ENCODE data around the gene MRPS22. TPM values are rescaled to one million over a fixed set of nuclear protein-coding genes. Genes with fewer than 3 reads are reported as not detected.

Gene MRPS22
- total RNA-seq, 1 experiment from 2014 or later: 45.7 TPM

- no peaks in the 10 kb centered on the region; the same call in 1 of the 2 replicates for H3K79me2 ChIP-seq (ENCODE audit: insufficient read depth, low read length)
- no peak overlapping the region for H3K4me2 ChIP-seq (ENCODE audit: insufficient read depth, insufficient read length, low read length)
- no peak overlapping the region for H2BK15ac ChIP-seq (ENCODE audit: low read depth, low read length)
- peaks cover 0 to 5% (median 3%) of the 10 kb centered on the region in 3 experiments; a peak in 1 of 7 replicates for H3K36me3 Mint-ChIP-seq (ENCODE audit: insufficient read depth in 1 of 3, low read depth in 3 of 3)
- no peak overlapping the region for H3K27ac ChIP-seq (ENCODE audit: insufficient read length, low read depth, low read length)
- peaks cover 0 to 7% of the 10 kb centered on the region in 2 experiments; a peak in 2 of 4 replicates for H3K4me1 Mint-ChIP-seq
- no peaks in the 10 kb centered on the region for H3K4me1 ChIP-seq (ENCODE audit: insufficient read depth, low read length)
- no peak overlapping the region for H4K5ac ChIP-seq (ENCODE audit: insufficient read length, low read depth, low read length)
- DNase-seq: no peak
- no peak overlapping the region for H2BK5ac ChIP-seq (ENCODE audit: insufficient read length, low read length)
- H2BK120ac ChIP-seq (ENCODE audit: low read depth, low read length, poor library complexity, severe bottlenecking): no peak overlapping the region
- H3K27me3 ChIP-seq (ENCODE audit: insufficient read depth, low read length): no peaks in the 10 kb centered on the region
- no peak overlapping the region for H3K18ac ChIP-seq (ENCODE audit: insufficient read length, low read depth, low read length)
- H3K4ac ChIP-seq (ENCODE audit: low read depth, low read length): no peak overlapping the region
- H3K56ac ChIP-seq (ENCODE audit: insufficient read length, low read depth, low read length): no peak overlapping the region
- H3K4me3 Mint-ChIP-seq: no peak overlapping the region
- H2AFZ ChIP-seq (ENCODE audit: low read length): no peak overlapping the region
- no peak overlapping the region for H2AK5ac ChIP-seq (ENCODE audit: insufficient read length, low read length)
- no CpG with 5 or more reads among the region's 4 CpGs for WGBS (ENCODE audit: extremely low coverage, insufficient read length, low lambda C conversion rate)
- no peak overlapping the region for H3K27ac Mint-ChIP-seq
- TF ChIP-seq, protein P1, sequence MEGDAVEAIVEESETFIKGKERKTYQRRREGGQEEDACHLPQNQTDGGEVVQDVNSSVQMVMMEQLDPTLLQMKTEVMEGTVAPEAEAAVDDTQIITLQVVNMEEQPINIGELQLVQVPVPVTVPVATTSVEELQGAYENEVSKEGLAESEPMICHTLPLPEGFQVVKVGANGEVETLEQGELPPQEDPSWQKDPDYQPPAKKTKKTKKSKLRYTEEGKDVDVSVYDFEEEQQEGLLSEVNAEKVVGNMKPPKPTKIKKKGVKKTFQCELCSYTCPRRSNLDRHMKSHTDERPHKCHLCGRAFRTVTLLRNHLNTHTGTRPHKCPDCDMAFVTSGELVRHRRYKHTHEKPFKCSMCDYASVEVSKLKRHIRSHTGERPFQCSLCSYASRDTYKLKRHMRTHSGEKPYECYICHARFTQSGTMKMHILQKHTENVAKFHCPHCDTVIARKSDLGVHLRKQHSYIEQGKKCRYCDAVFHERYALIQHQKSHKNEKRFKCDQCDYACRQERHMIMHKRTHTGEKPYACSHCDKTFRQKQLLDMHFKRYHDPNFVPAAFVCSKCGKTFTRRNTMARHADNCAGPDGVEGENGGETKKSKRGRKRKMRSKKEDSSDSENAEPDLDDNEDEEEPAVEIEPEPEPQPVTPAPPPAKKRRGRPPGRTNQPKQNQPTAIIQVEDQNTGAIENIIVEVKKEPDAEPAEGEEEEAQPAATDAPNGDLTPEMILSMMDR (conservative IDR thresholded peaks at IDR 0.05): no peak
- peaks cover 0 to 5% of the 10 kb centered on the region in 2 experiments; a peak in 2 of 5 replicates for H3K9me3 Mint-ChIP-seq
- H3K9ac ChIP-seq (ENCODE audit: extremely low read depth, insufficient read length, low read length): no peak overlapping the region
- no peak overlapping the region for H3K23ac ChIP-seq (ENCODE audit: insufficient read length, low read depth, low read length)
- no peak overlapping the region for H3T11ph ChIP-seq (ENCODE audit: low read length)
- no peaks in the 10 kb centered on the region for H3K79me1 ChIP-seq (ENCODE audit: insufficient read depth, low read depth, low read length, poor library complexity, severe bottlenecking)
- H4K91ac ChIP-seq (ENCODE audit: insufficient read length, low read depth, low read length): no peak overlapping the region
- H4K20me1 ChIP-seq (ENCODE audit: control insufficient read depth, insufficient read depth, insufficient read length): no peaks in the 10 kb centered on the region
- no peak overlapping the region for H3K14ac ChIP-seq (ENCODE audit: insufficient read depth, low read length)
- H3K27me3 Mint-ChIP-seq (ENCODE audit: low read depth): peaks cover 69% of the 10 kb centered on the region
- peaks cover 2% of the 10 kb centered on the region for H3K23me2 ChIP-seq (ENCODE audit: insufficient read length, low read depth, low read length, poor library complexity, severe bottlenecking)
- H2BK12ac ChIP-seq (ENCODE audit: insufficient read length, low read depth, low read length): no peak overlapping the region
- H2BK20ac ChIP-seq (ENCODE audit: low read depth, low read length, poor library complexity, severe bottlenecking): no peak overlapping the region
- no peaks in the 10 kb centered on the region for H3K9me3 ChIP-seq (ENCODE audit: control insufficient read depth, low read depth, low read length)
- no peak overlapping the region for H4K8ac ChIP-seq (replicated peaks; ENCODE audit: insufficient read length, low read depth, low read length)
These were observed 4.5 kb upstream of the MRPS22 start for GRCh38 chr3:139339219-139339906.

Data from H9 (cell line).